Heart right ventricle (tissue), 16 donors: ENCODE measurements around the gene MTA1. TPM values are rescaled to one million over a fixed set of nuclear protein-coding genes. Genes with fewer than 3 reads are reported as not detected.

Experiments
- ATAC-seq, 8 donors: fragments of 200-7000 bp; cut with Tn5 transposase; one replicate each; pipeline ENCODE4 v1.9.1; 2020; ENCODE audit warnings: mild to moderate bottlenecking in 8 of 8, moderate library complexity in 8 of 8, moderate number of reproducible peaks in 1 of 8
- DNase-seq, 2 donors: peaks; one replicate each; pipeline ENCODE4 v3.0.0-alpha.2; 2020
- H3K27ac ChIP-seq, 10 donors: fragments of 200-600 bp; sonication (generic) in 2 of 10; one replicate each; pipeline versions ENCODE4 v1.5.0 to v1.8.0; 2020 to 2022; ENCODE audit warnings: mild to moderate bottlenecking in 3 of 10
- H3K27me3 ChIP-seq, 7 donors: fragments of 200-600 bp; one replicate each; pipeline ENCODE4 v1.8.0; 2021 to 2022; ENCODE audit warnings: mild to moderate bottlenecking in 2 of 7
- H3K36me3 ChIP-seq, 9 donors: fragments of 200-600 bp; sonication (generic) in 1 of 9; one replicate each; pipeline versions ENCODE4 v1.5.0 to v1.8.0; 2020 to 2022; ENCODE audit warnings: mild to moderate bottlenecking in 2 of 9
- H3K4me1 ChIP-seq, 9 donors: fragments of 200-600 bp; sonication (generic) in 1 of 9; one replicate each; pipeline versions ENCODE4 v1.5.0 to v1.8.0; 2020 to 2022; ENCODE audit warnings: mild to moderate bottlenecking in 4 of 9
- H3K4me3 ChIP-seq, 10 donors: fragments of 200-600 bp; sonication (generic) in 2 of 10; one replicate each; pipeline versions ENCODE4 v1.5.0 to v1.8.0; 2020 to 2022; ENCODE audit warnings: mild to moderate bottlenecking in 7 of 10, moderate library complexity in 2 of 10
- H3K9me3 ChIP-seq, 11 donors: fragments of 200-600 bp in 10 of 11; sonication (generic) in 2 of 11; one replicate each; pipeline versions ENCODE4 v1.5.0 to v1.8.0; 2013 to 2022; ENCODE audit warnings: mild to moderate bottlenecking in 2 of 11, control low read depth in 1 of 11, moderate library complexity in 1 of 11
- WGBS, 2 donors: extraction: QIAGEN DNeasy Blood & Tissue Kit; methylation state at CpG; one replicate each; pipeline ENCODE4 v1.1.7; 2013; ENCODE audit warnings: inconsistent platforms in 1 of 2; 5-methylcytosine and 5-hydroxymethylcytosine counted together
- intact Hi-C, 10 donors: fragments of 100-400 bp; cut with DNase I; formaldehyde crosslinking; loops; one replicate each; pipeline versions ENCODE4 v1.11.1 to v1.14.2; 2022
- polyA plus RNA-seq, 2 donors: library from polyadenylated mRNA; stranded (reverse); fragments of 200-250 nt; gene quantifications; one replicate each; pipeline ENCODE4 v1.2.3, GENCODE V29; 2013
- total RNA-seq, 10 donors: library from RNA; stranded (reverse); fragmentation: NEBNext Ultra II Directional in 3 of 10; extraction: Animal tissue kit (Norgen Biotek cat#: 25700) in 3 of 10; gene quantifications; one replicate each; pipeline versions ENCODE4 v1.2.1 to v1.2.4, GENCODE V29; 2021 to 2023
- TF ChIP-seq, protein P1 (sequence below), 9 donors: fragments of 200-600 bp; sonication (generic) in 2 of 9; IDR thresholded peaks; one replicate each; pipeline versions ENCODE4 v1.5.0 to v1.8.0; 2021 to 2022; ENCODE audit warnings: antibody characterized with exemption in 9 of 9, mild to moderate bottlenecking in 5 of 9, moderate library complexity in 1 of 9
- donor health status: Arrhythmogenic right ventricular cardiomyopathy.
- donor health status: ischemic (EF 13 %, LVEDD 7.1; RV severe dilation, severe dysfunction).
- donor health status: healthy with polysubstance abuse.
- donor health status: DM: no; HTN: yes; CAD: no.
- donor health status: DM: no; HTN: no; CAD: no.
- donor health status: ischemic (EF 25% LVEDD 6.9; RV normal size, moderate dysfunction).
- donor health status: ischemic (EF 25% LVEDD 5.7; RV mildly dilated, moderate dysfunction).
- donor health status: healthy.
- donor health status: DM: yes; HTN: yes; CAD: no.
- donor health status: Ischemic cardiomyopathy.
- donor health status: ischemic (EF 35%, LVEDD 5.7; RV mildly dilated, moderate dysfunction).
- donor health status: nonischemic (EF 11% LVEDD 7.7; RV severe dilation, severe dysfunction).
- donor health status: DM: yes; HTN: yes; CAD: no.
- donor health status: PGD.
- donor health status: ischemic (EF 29% LVEDD 5.4; RV normal size, mild dysfunction).
- donor health status: nonischemic (EF 23%, LVEDD 6.1; RV moderate dilation, normal function).

Gene MTA1
- total and polyA plus RNA-seq, 12 donors: 94.4 to 250 (median 133) TPM

DNA sequence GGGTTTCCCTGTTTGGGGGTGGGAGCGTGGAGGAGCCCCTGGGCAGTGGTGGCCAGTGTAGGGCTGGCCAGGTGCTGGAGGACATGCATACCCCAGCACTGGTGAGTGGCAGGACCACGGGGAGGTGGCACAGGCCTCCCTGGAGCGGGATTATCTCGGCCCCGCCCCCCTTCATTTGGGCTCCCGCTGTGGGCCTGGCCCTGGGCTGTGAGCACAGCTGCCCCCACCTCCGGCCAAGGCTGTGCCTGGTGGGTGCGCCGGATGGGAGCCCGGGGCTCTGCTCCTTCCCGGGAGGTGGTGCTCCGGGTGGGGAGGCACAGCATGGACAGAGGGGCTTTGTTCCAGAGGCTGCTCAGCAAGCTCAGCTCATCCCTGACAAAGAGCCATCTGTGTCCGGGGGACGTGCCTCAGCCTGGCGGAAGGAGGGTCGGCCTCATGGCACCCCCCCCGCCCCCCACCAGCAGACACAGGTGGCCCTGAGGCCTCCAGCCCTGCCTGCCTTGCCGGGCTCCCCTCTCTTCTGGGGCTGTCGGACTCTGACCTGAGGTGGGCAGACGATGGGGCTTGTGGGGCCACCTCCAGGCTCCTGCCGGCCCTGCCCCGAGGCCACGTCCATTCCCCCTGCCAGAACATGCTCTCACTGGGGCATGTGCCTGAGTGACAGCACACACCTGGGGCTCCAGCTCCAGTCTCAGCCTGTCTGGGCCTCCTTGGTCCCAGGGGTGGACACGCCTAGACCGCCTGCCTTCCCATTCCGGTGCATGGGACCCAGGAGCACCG lies 79.8 kb downstream of the MTA1 start:
- 77 to 80% methylated on average over 26 to 27 of the region's 27 CpGs for WGBS, 2 donors
- H3K36me3 ChIP-seq: peaks cover 0 to 11% (median 0%) of the 10 kb centered on the region in 9 donors
- intact Hi-C loops: no loop called here
- no peak overlapping the region for H3K27ac ChIP-seq
- TF ChIP-seq, protein P1, sequence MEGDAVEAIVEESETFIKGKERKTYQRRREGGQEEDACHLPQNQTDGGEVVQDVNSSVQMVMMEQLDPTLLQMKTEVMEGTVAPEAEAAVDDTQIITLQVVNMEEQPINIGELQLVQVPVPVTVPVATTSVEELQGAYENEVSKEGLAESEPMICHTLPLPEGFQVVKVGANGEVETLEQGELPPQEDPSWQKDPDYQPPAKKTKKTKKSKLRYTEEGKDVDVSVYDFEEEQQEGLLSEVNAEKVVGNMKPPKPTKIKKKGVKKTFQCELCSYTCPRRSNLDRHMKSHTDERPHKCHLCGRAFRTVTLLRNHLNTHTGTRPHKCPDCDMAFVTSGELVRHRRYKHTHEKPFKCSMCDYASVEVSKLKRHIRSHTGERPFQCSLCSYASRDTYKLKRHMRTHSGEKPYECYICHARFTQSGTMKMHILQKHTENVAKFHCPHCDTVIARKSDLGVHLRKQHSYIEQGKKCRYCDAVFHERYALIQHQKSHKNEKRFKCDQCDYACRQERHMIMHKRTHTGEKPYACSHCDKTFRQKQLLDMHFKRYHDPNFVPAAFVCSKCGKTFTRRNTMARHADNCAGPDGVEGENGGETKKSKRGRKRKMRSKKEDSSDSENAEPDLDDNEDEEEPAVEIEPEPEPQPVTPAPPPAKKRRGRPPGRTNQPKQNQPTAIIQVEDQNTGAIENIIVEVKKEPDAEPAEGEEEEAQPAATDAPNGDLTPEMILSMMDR (IDR thresholded peaks at IDR 0.05): no peak
- DNase-seq: peak in 1 of 2 donors; percentile 14
- no peak for ATAC-seq
- H3K27me3 ChIP-seq: no peaks in the 10 kb centered on the region
- peaks cover 0 to 15% (median 6%) of the 10 kb centered on the region in 9 donors for H3K4me1 ChIP-seq
- H3K9me3 ChIP-seq: no peaks in the 10 kb centered on the region
- no peak overlapping the region for H3K4me3 ChIP-seq

DNA sequence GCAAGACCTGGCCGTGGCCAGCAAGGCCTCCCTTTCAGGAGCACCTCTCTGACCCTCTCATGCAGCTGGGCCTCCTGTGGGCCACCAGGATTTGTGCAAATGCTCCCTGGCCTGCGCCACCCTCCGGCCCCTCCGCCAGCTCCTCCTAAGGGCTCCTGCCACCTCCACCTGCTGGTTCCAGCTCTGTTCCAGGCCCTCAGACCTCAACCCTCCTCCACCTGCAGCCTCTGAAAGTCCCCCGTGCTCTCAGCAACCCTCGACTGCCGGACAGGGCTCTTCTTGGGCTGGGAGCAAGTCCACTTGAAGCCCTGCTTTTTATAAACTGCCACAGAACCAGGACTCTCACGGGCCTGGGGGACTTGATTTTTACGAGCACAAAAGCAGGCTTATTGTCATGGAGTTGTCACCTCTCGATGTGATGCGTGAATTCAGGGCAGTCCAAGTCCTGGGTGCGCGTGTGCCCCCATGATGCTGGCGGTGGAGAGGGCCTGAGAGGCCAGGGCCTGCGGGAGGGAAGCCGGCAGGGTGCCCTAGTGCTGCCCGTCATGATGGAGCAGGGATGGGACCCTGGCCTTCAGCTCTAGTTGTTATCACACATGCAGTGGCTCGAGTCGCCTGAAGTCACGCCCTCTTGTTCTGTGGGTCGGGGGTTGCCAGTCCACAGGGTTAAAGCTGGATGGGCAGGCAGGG lies 80.6 kb downstream of the MTA1 start:
- Histone ChIP-seq H3K27ac (no peak overlapping the region), H3K4me1 (peaks cover 0 to 12% (median 5%) of the 10 kb centered on the region in 9 donors), H3K27me3 (no peaks in the 10 kb centered on the region), H3K9me3 (no peaks in the 10 kb centered on the region), H3K4me3 (no peak overlapping the region), H3K36me3 (peaks cover 0 to 11% (median 0%) of the 10 kb centered on the region in 9 donors)
- DNase-seq (no peak), ATAC-seq (no peak)
- 84 to 86% methylated on average over 21 of the region's 21 CpGs for WGBS, 2 donors
- TF ChIP-seq, protein P1 (IDR thresholded peaks at IDR 0.05): no peak
- intact Hi-C loops: no loop called here

DNA sequence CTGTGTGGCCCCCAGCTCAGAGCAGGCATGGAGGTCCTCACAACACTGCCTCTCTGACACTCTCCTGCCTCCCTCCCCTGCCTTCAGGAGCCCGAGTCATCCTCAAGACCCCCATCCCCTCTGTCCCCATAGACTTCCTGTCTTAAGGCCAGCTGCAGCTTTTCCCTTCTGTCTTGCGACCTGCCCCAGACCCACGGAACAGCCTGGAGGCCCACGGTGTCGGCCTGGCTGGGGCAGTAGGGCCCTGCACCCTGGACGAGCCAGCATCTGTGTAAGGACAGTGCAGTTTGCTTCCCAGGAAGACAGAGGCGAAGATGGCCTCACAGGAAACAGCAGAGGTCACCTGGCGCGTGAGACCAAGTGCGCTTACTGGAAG lies 81.1 kb downstream of the MTA1 start:
- no peak for ATAC-seq
- intact Hi-C loops: no loop called here
- WGBS, 2 donors: 63 to 65% methylated on average over 10 of the region's 10 CpGs
- TF ChIP-seq, protein P1 (IDR thresholded peaks at IDR 0.05): no peak
- Histone ChIP-seq H3K27ac (no peak overlapping the region), H3K36me3 (peaks cover 0 to 11% (median 0%) of the 10 kb centered on the region in 9 donors), H3K27me3 (no peaks in the 10 kb centered on the region), H3K4me3 (no peak overlapping the region), H3K9me3 (no peaks in the 10 kb centered on the region), H3K4me1 (peaks cover 0 to 8% (median under 1%) of the 10 kb centered on the region in 9 donors)
- DNase-seq: no peak

DNA sequence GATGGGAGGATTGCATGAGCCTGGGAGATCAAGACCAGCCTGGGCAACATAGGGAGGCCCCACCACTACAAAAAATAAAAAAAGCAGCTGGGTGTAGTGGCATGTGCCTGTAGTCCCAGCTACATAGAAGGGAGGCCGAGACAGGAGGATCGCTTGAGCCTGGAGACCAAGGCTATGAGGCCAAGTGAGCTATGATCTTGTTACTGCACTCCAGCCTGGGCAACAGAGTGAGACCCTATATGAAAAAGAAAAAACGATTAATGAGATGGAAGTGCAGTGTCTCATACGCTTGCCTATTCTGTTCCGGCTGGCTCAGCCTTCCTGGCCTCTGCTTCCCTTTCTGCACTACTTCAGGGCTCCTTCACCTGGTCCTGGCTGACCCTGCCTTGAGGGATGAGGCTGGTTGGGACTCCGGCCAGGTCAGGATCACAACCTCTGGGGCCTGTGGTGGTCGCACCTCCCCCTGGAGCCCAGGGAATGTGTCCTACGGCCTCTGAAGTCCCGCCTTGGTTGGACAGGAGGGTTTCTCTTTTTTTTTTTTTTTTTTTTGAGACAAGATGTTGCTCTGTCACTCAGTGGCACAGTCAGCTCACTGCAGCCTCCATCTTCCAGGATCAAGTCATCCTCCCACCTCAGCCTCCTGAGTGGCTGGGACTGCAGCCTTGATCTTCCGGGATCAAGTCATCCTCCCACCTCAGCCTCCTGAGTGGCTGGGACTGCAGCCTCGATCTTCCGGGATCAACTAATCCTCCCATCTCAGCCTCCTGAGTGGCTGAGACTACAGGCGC lies 82.1 kb downstream of the MTA1 start:
- ATAC-seq (peak in 1 of 8 donors; percentile 20), DNase-seq (no peak)
- Histone ChIP-seq H3K4me3 (no peak overlapping the region), H3K27ac (no peak overlapping the region), H3K9me3 (no peaks in the 10 kb centered on the region), H3K36me3 (peaks cover 0 to 11% (median 0%) of the 10 kb centered on the region in 9 donors), H3K4me1 (no peaks in the 10 kb centered on the region), H3K27me3 (no peaks in the 10 kb centered on the region)
- intact Hi-C loops: no loop called here
- WGBS, 2 donors: 86 to 89% methylated on average over 13 of the region's 13 CpGs
- TF ChIP-seq, protein P1 (IDR thresholded peaks at IDR 0.05): no peak
